HEK293 (cell line): ENCODE data around the gene CDH22.
A peak's percentile ranks its signal among the peaks of the same experiment; 100 is the strongest.

ENCODE experiments used
- BCL6B ChIP-seq: fragments of 450-650 bp; formaldehyde crosslinking; IDR thresholded peaks from 2 replicates; pipeline ENCODE4 v1.5.1; 2017; ENCODE audit warnings: missing biosample characterization, missing genetic modification characterization
- EGR2 ChIP-seq: fragments of 450-650 bp; formaldehyde crosslinking; IDR thresholded peaks from 2 replicates; pipeline ENCODE4 v1.5.1; 2016; ENCODE audit warnings: low read depth, missing biosample characterization, missing genetic modification characterization
- FEZF1 ChIP-seq: fragments of 450-650 bp; formaldehyde crosslinking; IDR thresholded peaks from 2 replicates; pipeline ENCODE4 v1.5.1; 2016; ENCODE audit warnings: missing biosample characterization, missing genetic modification characterization
- IKZF3 ChIP-seq: fragments of 450-650 bp; IDR thresholded peaks from 2 replicates; pipeline ENCODE4 v1.5.0; 2018; ENCODE audit warnings: missing biosample characterization, mild to moderate bottlenecking, missing genetic modification characterization, moderate library complexity
- KLF1 ChIP-seq: fragments of 450-650 bp; formaldehyde crosslinking; IDR thresholded peaks from 2 replicates; pipeline ENCODE4 v1.5.1; 2016; ENCODE audit warnings: missing biosample characterization, missing genetic modification characterization
- KLF17 ChIP-seq: fragments of 450-650 bp; formaldehyde crosslinking; IDR thresholded peaks from 2 replicates; pipeline ENCODE4 v1.5.1; 2016; ENCODE audit warnings: missing biosample characterization, missing genetic modification characterization
- KLF7 ChIP-seq: fragments of 450-650 bp; formaldehyde crosslinking; IDR thresholded peaks from 2 replicates; pipeline ENCODE4 v1.5.1; 2016; ENCODE audit warnings: missing biosample characterization, missing genetic modification characterization, borderline replicate concordance
- PBX3 ChIP-seq: sonication (generic); formaldehyde crosslinking; IDR thresholded peaks from 2 replicates; pipeline ENCODE4 v1.8.1; 2022; ENCODE audit warnings: mild to moderate bottlenecking, moderate library complexity, missing genetic modification reagents
- PRDM1 ChIP-seq: fragments of 450-650 bp; formaldehyde crosslinking; IDR thresholded peaks from 2 replicates; pipeline ENCODE4; 2016; ENCODE audit warnings: missing biosample characterization, missing genetic modification characterization
- SP7 ChIP-seq: fragments of 450-650 bp; formaldehyde crosslinking; IDR thresholded peaks from 2 replicates; pipeline ENCODE4 v1.5.1; 2016; ENCODE audit warnings: missing biosample characterization, missing genetic modification characterization
- WT1 ChIP-seq: fragments of 450-650 bp; formaldehyde crosslinking; IDR thresholded peaks from 2 replicates; pipeline ENCODE4 v1.5.1; 2016; ENCODE audit warnings: missing biosample characterization, missing genetic modification characterization
- YY2 ChIP-seq: fragments of 450-650 bp; formaldehyde crosslinking; IDR thresholded peaks from 2 replicates; pipeline ENCODE4 v1.5.1; 2016; ENCODE audit warnings: missing biosample characterization, missing genetic modification characterization
- ZBTB17 ChIP-seq: fragments of 450-650 bp; formaldehyde crosslinking; IDR thresholded peaks from 2 replicates; pipeline ENCODE4 v1.5.1; 2016; ENCODE audit warnings: missing biosample characterization, missing genetic modification characterization
- ZBTB48 ChIP-seq: fragments of 450-650 bp; formaldehyde crosslinking; IDR thresholded peaks from 2 replicates; pipeline ENCODE4 v1.5.1; 2016; ENCODE audit warnings: missing biosample characterization, missing genetic modification characterization
- ZIC2 ChIP-seq: fragments of 450-650 bp; formaldehyde crosslinking; IDR thresholded peaks from 2 replicates; pipeline ENCODE4 v1.5.1; 2016; ENCODE audit warnings: missing biosample characterization, missing genetic modification characterization
- ZNF114 ChIP-seq: fragments of 450-650 bp; formaldehyde crosslinking; IDR thresholded peaks from 2 replicates; pipeline ENCODE4 v1.5.0; 2017; ENCODE audit warnings: missing biosample characterization, missing genetic modification characterization
- ZNF148 ChIP-seq: fragments of 450-650 bp; formaldehyde crosslinking; IDR thresholded peaks from 2 replicates; pipeline ENCODE4 v1.5.0; 2017; ENCODE audit warnings: missing biosample characterization, missing genetic modification characterization, borderline replicate concordance
- ZNF16 ChIP-seq: fragments of 450-650 bp; formaldehyde crosslinking; IDR thresholded peaks from 2 replicates; pipeline ENCODE4 v1.5.1; 2016; ENCODE audit warnings: low read depth, missing biosample characterization, missing genetic modification characterization
- ZNF169 ChIP-seq: fragments of 450-650 bp; formaldehyde crosslinking; IDR thresholded peaks from 2 replicates; pipeline ENCODE4 v1.5.1; 2016; ENCODE audit warnings: missing biosample characterization, missing genetic modification characterization
- ZNF174 ChIP-seq: fragments of 450-650 bp; formaldehyde crosslinking; IDR thresholded peaks from 2 replicates; pipeline ENCODE4 v1.5.0; 2017; ENCODE audit warnings: missing biosample characterization, mild to moderate bottlenecking, missing genetic modification characterization
- ZNF274 ChIP-seq, 2 experiments: fragments of 200-500 bp in 1 of 2; fragments of 450-650 bp in 1 of 2; sonication (Bioruptor generic) in 1 of 2; formaldehyde crosslinking in 1 of 2; IDR thresholded peaks; 2 replicates each; pipeline versions ENCODE4 v1.5.1 to v1.6.1; 2014 to 2016; ENCODE audit warnings: borderline replicate concordance in 1 of 2, inconsistent platforms in 1 of 2, low read length in 1 of 2, missing biosample characterization in 1 of 2, missing genetic modification characterization in 1 of 2
- ZNF341 ChIP-seq: fragments of 450-650 bp; formaldehyde crosslinking; IDR thresholded peaks from 2 replicates; pipeline ENCODE4; 2016; ENCODE audit warnings: low read depth, missing biosample characterization, missing genetic modification characterization
- ZNF366 ChIP-seq: fragments of 450-650 bp; formaldehyde crosslinking; conservative IDR thresholded peaks from 2 replicates; pipeline ENCODE4 v1.5.1; 2016; ENCODE audit warnings: missing biosample characterization, missing genetic modification characterization
- ZNF398 ChIP-seq: fragments of 450-650 bp; formaldehyde crosslinking; IDR thresholded peaks from 2 replicates; pipeline ENCODE4 v1.5.1; 2017; ENCODE audit warnings: missing biosample characterization, missing genetic modification characterization
- ZNF416 ChIP-seq: fragments of 450-650 bp; formaldehyde crosslinking; IDR thresholded peaks from 2 replicates; pipeline ENCODE4 v1.5.1; 2016; ENCODE audit warnings: missing biosample characterization, missing genetic modification characterization
- ZNF544 ChIP-seq: fragments of 450-650 bp; formaldehyde crosslinking; IDR thresholded peaks from 2 replicates; pipeline ENCODE4 v1.5.0; 2017; ENCODE audit warnings: missing biosample characterization, missing genetic modification characterization
- ZNF549 ChIP-seq: fragments of 450-650 bp; IDR thresholded peaks from 2 replicates; pipeline ENCODE4 v1.5.1; 2018; ENCODE audit warnings: missing biosample characterization, missing genetic modification characterization, mild to moderate bottlenecking, inconsistent platforms, moderate library complexity
- ZNF558 ChIP-seq: fragments of 450-650 bp; formaldehyde crosslinking; IDR thresholded peaks from 2 replicates; pipeline ENCODE4 v1.5.1; 2016; ENCODE audit warnings: missing biosample characterization, missing genetic modification characterization
- ZNF621 ChIP-seq: fragments of 450-650 bp; formaldehyde crosslinking; IDR thresholded peaks from 2 replicates; pipeline ENCODE4 v1.5.1; 2017; ENCODE audit warnings: missing biosample characterization, missing genetic modification characterization
- ZNF624 ChIP-seq: fragments of 450-650 bp; formaldehyde crosslinking; IDR thresholded peaks from 2 replicates; pipeline ENCODE4 v1.5.1; 2017; ENCODE audit warnings: missing biosample characterization, missing genetic modification characterization
- ZNF692 ChIP-seq: fragments of 450-650 bp; formaldehyde crosslinking; IDR thresholded peaks from 2 replicates; pipeline ENCODE4 v1.5.1; 2016; ENCODE audit warnings: missing biosample characterization, missing genetic modification characterization

CDH22 gene

GRCh38 chr20:46255440-46256104 lies 52.7 kb downstream of the CDH22 start (continued):
- TF ChIP-seq ZNF274 (IDR thresholded peaks at IDR 0.05; ENCODE audit: low read length): no peak
- no peak for TF ChIP-seq ZNF274 (tag by site-specific recombination; IDR thresholded peaks at IDR 0.05; ENCODE audit: borderline replicate concordance)
- TF ChIP-seq ZNF174: 0 out of 2 replicates have a peak, but pooled peaks have one; percentile 77
- peak; percentile 97 for TF ChIP-seq KLF17 (tag by site-specific recombination)
- TF ChIP-seq ZBTB48: peak; percentile 75; the same call in 1 of the 2 replicates
- no peak for TF ChIP-seq ZNF169 (tag by site-specific recombination)
- TF ChIP-seq ZBTB17 (tag by site-specific recombination): peak; percentile 74
- TF ChIP-seq WT1 (tag by site-specific recombination): peak; percentile 95
- TF ChIP-seq FEZF1: no peak
- TF ChIP-seq ZNF366 (tag by site-specific recombination): peak; percentile 59; the same call in 1 of the 2 replicates
- no peak for TF ChIP-seq PBX3
- TF ChIP-seq ZNF558 (tag by site-specific recombination): peak; percentile 41; the same call in 1 of the 2 replicates
- TF ChIP-seq ZNF416 (tag by site-specific recombination): no peak
- TF ChIP-seq ZNF544 (tag by site-specific recombination): peak; percentile 100
- 0 out of 2 replicates have a peak, but pooled peaks have one; percentile 24 for TF ChIP-seq ZNF692
- peak; percentile 79 for TF ChIP-seq EGR2 (tag by site-specific recombination)
- TF ChIP-seq ZNF624 (tag by site-specific recombination): peak; percentile 98
- no peak for TF ChIP-seq ZNF549 (tag by site-specific recombination)
- 0 out of 2 replicates have a peak, but pooled peaks have one; percentile 56 for TF ChIP-seq ZNF114 (tag by site-specific recombination)
- TF ChIP-seq IKZF3 (tag by site-specific recombination): 0 out of 2 replicates have a peak, but pooled peaks have one; percentile 33
- TF ChIP-seq ZNF621: 0 out of 2 replicates have a peak, but pooled peaks have one; percentile 36
- no peak for TF ChIP-seq ZNF16
- 0 out of 2 replicates have a peak, but pooled peaks have one; percentile 27 for TF ChIP-seq ZIC2 (tag by site-specific recombination)
- peak; percentile 49 for TF ChIP-seq YY2 (tag by site-specific recombination)
- peak; percentile 91 for TF ChIP-seq KLF1 (tag by site-specific recombination)
- peak; percentile 91 for TF ChIP-seq ZNF398
- 0 out of 2 replicates have a peak, but pooled peaks have one; percentile 65 for TF ChIP-seq ZNF148
- TF ChIP-seq SP7 (tag by site-specific recombination): peak; percentile 83
- TF ChIP-seq BCL6B: peak; percentile 92
- TF ChIP-seq PRDM1 (tag by site-specific recombination): peak; percentile 59; the same call in 1 of the 2 replicates
- TF ChIP-seq ZNF341 (tag by site-specific recombination): peak; percentile 54; the same call in 1 of the 2 replicates
- TF ChIP-seq KLF7: no peak
